ENCODE results near the gene CENPW. TPM values are rescaled to one million over a fixed set of nuclear protein-coding genes. Genes with fewer than 3 reads are reported as not detected.

The CENPW gene
- total RNA-seq, 4 donors from 2014 or later: 4.8 TPM; not detected in 3

GRCh38 chr6:126372626-126373025, 32.7 kb downstream of the CENPW start:
- TF ChIP-seq CTCF (IDR thresholded peaks at IDR 0.05; ENCODE audit: low read depth): no peak

GRCh38 chr6:126373344-126373743, 33.4 kb downstream of the CENPW start:
- TF ChIP-seq CTCF (IDR thresholded peaks at IDR 0.05; ENCODE audit: low read depth): no peak

- TF ChIP-seq CTCF (IDR thresholded peaks at IDR 0.05; ENCODE audit: low read depth): no peak
Measured at GRCh38 chr6:126374372-126374771, 34.5 kb downstream of the CENPW start.

- TF ChIP-seq CTCF (IDR thresholded peaks at IDR 0.05; ENCODE audit: low read depth): no peak
Measured at GRCh38 chr6:126376682-126377081, 36.8 kb downstream of the CENPW start.

- no peak for TF ChIP-seq CTCF (IDR thresholded peaks at IDR 0.05; ENCODE audit: low read depth)
Measured at GRCh38 chr6:126377594-126378153, 37.8 kb downstream of the CENPW start.

GRCh38 chr6:126380072-126380583, 40.2 kb downstream of the CENPW start:
- TF ChIP-seq CTCF (IDR thresholded peaks at IDR 0.05; ENCODE audit: low read depth): no peak

GRCh38 chr6:126381498-126381897, 41.6 kb downstream of the CENPW start:
- no peak for TF ChIP-seq CTCF (IDR thresholded peaks at IDR 0.05; ENCODE audit: low read depth)

All from subcutaneous adipose tissue (tissue), 4 donors.